OCI-LY1 (cell line): Measurements from ENCODE around the gene LDLRAD4.

Experiments
- H2AFZ ChIP-seq: fragments of 200-600 bp; sonication (generic), shearing (Covaris generic); 2 replicates; pipeline ENCODE4 v1.6.0; 2014; ENCODE audit warnings: antibody characterized with exemption, mild to moderate bottlenecking, low read length
- H3F3A ChIP-seq: fragments of 200-600 bp; sonication (generic), shearing (Covaris generic); 2 replicates; pipeline ENCODE4 v1.6.0; 2014; ENCODE audit warnings: mild to moderate bottlenecking, antibody characterized with exemption, low read length, moderate library complexity; ENCODE audit not compliant: insufficient read depth
- H3K27ac ChIP-seq: fragments of 200-600 bp; sonication (generic); 2 replicates; pipeline ENCODE4 v1.5.1; 2014; ENCODE audit warnings: low read length, mixed run types, mild to moderate bottlenecking, low read depth; ENCODE audit not compliant: poor library complexity, severe bottlenecking
- H3K27me3 ChIP-seq: fragments of 200-600 bp; sonication (generic); 2 replicates; pipeline ENCODE4 v1.6.0; 2014; ENCODE audit warnings: antibody characterized with exemption, mild to moderate bottlenecking, low read length, moderate library complexity; ENCODE audit not compliant: insufficient read depth
- H3K36me3 ChIP-seq: fragments of 200-600 bp; sonication (generic); 2 replicates; pipeline ENCODE4 v1.6.1; 2014; ENCODE audit warnings: mild to moderate bottlenecking, antibody characterized with exemption, low read length, moderate library complexity, mixed read lengths; ENCODE audit not compliant: insufficient read depth
- H3K4me1 ChIP-seq: fragments of 200-600 bp; sonication (generic); 2 replicates; pipeline ENCODE4 v1.5.1; 2014; ENCODE audit warnings: mild to moderate bottlenecking, low read length, moderate library complexity; ENCODE audit not compliant: insufficient read depth, severe bottlenecking
- H3K4me2 ChIP-seq: fragments of 200-600 bp; sonication (generic), shearing (Covaris generic); 2 replicates; pipeline ENCODE4 v1.6.1; 2014; ENCODE audit warnings: low read length
- H3K4me3 ChIP-seq: fragments of 200-600 bp; sonication (generic); 2 replicates; pipeline ENCODE4 v1.5.1; 2014; ENCODE audit warnings: low read length, low read depth, mild to moderate bottlenecking, mixed read lengths; ENCODE audit not compliant: poor library complexity, severe bottlenecking
- H3K79me2 ChIP-seq: fragments of 200-600 bp; shearing (Covaris generic); 2 replicates; pipeline ENCODE4 v1.6.1; 2016; ENCODE audit warnings: mixed run types, low read length, mixed read lengths; ENCODE audit not compliant: insufficient read depth
- H3K9ac ChIP-seq: fragments of 200-600 bp; sonication (generic), shearing (Covaris generic); 2 replicates; pipeline ENCODE4 v1.6.1; 2014; ENCODE audit warnings: mild to moderate bottlenecking, low read length, mixed read lengths
- H3K9me2 ChIP-seq: fragments of 200-600 bp; sonication (generic), shearing (Covaris generic); 2 replicates; pipeline ENCODE4 v1.6.1; 2014; ENCODE audit warnings: low read depth, mild to moderate bottlenecking, low read length, mixed read lengths
- H3K9me3 ChIP-seq: fragments of 200-600 bp; shearing (Covaris generic); 2 replicates; pipeline ENCODE4 v1.6.1; 2014; ENCODE audit warnings: low read length, mixed read lengths
- H4K20me1 ChIP-seq: fragments of 200-600 bp; sonication (generic), shearing (Covaris generic); 2 replicates; pipeline ENCODE4 v1.6.0; 2016; ENCODE audit warnings: mild to moderate bottlenecking, low read length; ENCODE audit not compliant: insufficient read depth
- CTCF ChIP-seq: fragments of 200-600 bp; sonication (generic), shearing (Covaris generic); IDR thresholded peaks from 2 replicates; pipeline ENCODE4 v1.5.1; 2017; ENCODE audit warnings: mild to moderate bottlenecking, antibody characterized with exemption, low read length, moderate library complexity, mixed read lengths
- EZH2 ChIP-seq: fragments of 200-600 bp; sonication (generic), shearing (Covaris generic); IDR thresholded peaks from 2 replicates; pipeline ENCODE4 v1.8.0; 2017; ENCODE audit warnings: borderline replicate concordance, mixed run types, mild to moderate bottlenecking, antibody characterized with exemption, low read length, moderate library complexity, mixed read lengths

Gene LDLRAD4

GRCh38 chr18:13380691-13381070 is 162.1 kb downstream of the LDLRAD4 start:
- Histone ChIP-seq H3K9me2 (no peaks in the 10 kb centered on the region), H3K27ac (no peak overlapping the region), H2AFZ (no peak overlapping the region), H3K36me3 (peaks cover 3% of the 10 kb centered on the region; the same call in 1 of the 2 replicates), H4K20me1 (no peaks in the 10 kb centered on the region), H3K27me3 (peaks cover 10% of the 10 kb centered on the region; the same call in 1 of the 2 replicates), H3K4me1 (peaks cover 50% of the 10 kb centered on the region), H3K9ac (no peak overlapping the region), H3K79me2 (no peaks in the 10 kb centered on the region), H3K4me3 (no peak overlapping the region), H3K4me2 (no peak overlapping the region), H3K9me3 (peaks cover 4% of the 10 kb centered on the region), H3F3A (no peaks in the 10 kb centered on the region)
- TF ChIP-seq EZH2 = no peak
- TF ChIP-seq CTCF = no peak

- Histone ChIP-seq H3K4me2 (peak overlapping the region; percentile 66), H2AFZ (peak overlapping the region; percentile 10; the same call in 1 of the 2 replicates)
Measured at GRCh38 chr18:13381331-13381730, 162.8 kb downstream of the LDLRAD4 start.

GRCh38 chr18:13381944-13382365 is 163.4 kb downstream of the LDLRAD4 start:
- H3K4me3 ChIP-seq = peak overlapping the region; percentile 43
- peaks cover 4% of the 10 kb centered on the region for H3K9me3 ChIP-seq
- H3K79me2 ChIP-seq = no peaks in the 10 kb centered on the region
- H2AFZ ChIP-seq = peak overlapping the region; percentile 10; the same call in 1 of the 2 replicates
- H3K4me2 ChIP-seq = peak overlapping the region; percentile 66
- H3K27me3 ChIP-seq = 0 out of 2 replicates have a peak, but pooled peaks cover 3% of the 10 kb centered on the region
- peak overlapping the region; percentile 77 for H3K27ac ChIP-seq
- peak overlapping the region; percentile 47 for H3K9ac ChIP-seq
- H3F3A ChIP-seq = no peaks in the 10 kb centered on the region
- TF ChIP-seq EZH2 = no peak
- peaks cover 3% of the 10 kb centered on the region; the same call in 1 of the 2 replicates for H3K36me3 ChIP-seq
- no peaks in the 10 kb centered on the region for H3K9me2 ChIP-seq
- no peaks in the 10 kb centered on the region for H4K20me1 ChIP-seq
- peaks cover 43% of the 10 kb centered on the region for H3K4me1 ChIP-seq

More at GRCh38 chr18:13381331-13381730, 162.8 kb downstream of the LDLRAD4 start:
- Histone ChIP-seq H3K9me3 (peaks cover 4% of the 10 kb centered on the region), H3F3A (no peaks in the 10 kb centered on the region), H3K4me3 (peak overlapping the region; percentile 43), H3K79me2 (no peaks in the 10 kb centered on the region), H3K27ac (peak overlapping the region; percentile 77), H4K20me1 (no peaks in the 10 kb centered on the region), H3K36me3 (peaks cover 3% of the 10 kb centered on the region; the same call in 1 of the 2 replicates), H3K4me1 (peaks cover 49% of the 10 kb centered on the region), H3K27me3 (peaks cover 3% of the 10 kb centered on the region; the same call in 1 of the 2 replicates), H3K9ac (peak overlapping the region; percentile 47), H3K9me2 (no peaks in the 10 kb centered on the region)
- no peak for TF ChIP-seq CTCF
- TF ChIP-seq EZH2 = no peak
